ENCODE results near the gene LRRC53. TPM values are rescaled to one million over a fixed set of nuclear protein-coding genes. Genes with fewer than 3 reads are reported as not detected.

Gene LRRC53, protein sequence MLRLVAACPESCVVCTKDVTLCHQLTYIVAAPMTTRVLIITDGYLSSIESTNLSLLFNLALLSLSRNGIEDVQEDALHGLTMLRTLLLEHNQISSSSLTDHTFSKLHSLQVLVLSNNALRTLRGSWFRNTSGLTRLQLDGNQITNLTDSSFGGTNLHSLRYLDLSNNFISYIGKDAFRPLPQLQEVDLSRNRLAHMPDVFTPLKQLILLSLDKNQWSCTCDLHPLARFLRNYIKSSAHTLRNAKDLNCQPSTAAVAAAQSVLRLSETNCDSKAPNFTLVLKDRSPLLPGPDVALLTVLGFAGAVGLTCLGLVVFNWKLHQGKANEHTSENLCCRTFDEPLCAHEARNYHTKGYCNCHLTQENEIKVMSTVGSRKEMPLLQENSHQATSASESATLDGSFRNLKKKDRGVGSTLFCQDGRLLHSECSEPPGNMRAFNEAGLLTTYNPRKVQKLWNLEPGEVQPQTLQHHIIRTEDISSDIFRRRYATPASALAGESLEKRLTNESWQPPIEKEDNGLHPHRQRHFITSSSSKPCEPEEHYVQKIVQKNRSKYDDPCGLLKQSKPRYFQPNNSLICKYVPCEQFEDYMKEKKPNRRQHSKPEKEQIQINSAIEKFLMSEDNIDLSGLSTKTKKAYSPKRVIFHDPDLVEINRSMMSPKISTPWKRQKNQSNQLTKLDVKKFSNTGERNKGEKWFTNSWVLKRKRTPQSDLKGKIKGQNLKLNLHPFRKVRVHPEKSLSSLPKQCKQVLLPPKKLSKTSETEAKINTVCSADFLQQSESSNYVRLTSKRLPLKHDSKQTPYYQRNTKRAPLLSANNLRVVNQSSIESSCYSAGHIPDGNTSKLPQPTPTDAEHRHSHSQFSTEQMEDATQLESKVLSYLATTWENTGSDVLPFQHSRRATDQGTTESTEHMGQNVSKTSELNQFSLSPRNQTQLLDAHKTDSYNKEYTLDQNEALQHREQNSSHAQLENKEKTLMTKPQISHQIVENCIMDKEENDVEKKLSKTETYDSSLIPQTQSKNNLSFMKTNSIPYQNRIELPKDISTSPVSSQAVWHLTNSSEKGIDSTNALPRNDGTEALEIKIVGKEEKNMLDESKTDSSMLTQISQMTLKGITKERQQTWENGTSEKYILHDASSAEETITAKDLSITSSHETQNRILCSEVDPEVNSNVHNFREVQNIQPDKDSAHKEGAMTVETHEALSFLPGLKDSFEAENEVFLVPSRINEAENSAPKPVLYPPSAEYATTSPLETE
- not detected in 2 replicates for total RNA-seq

GRCh38 chr1:74512170-74512915 lies at the start of gene LRRC53:
Gene LRRC53 (minus strand): TSS chr1:74512611. CDS start chr1:74483349, 29,262 bp downstream.

Other genes starting within 250 kb of the LRRC53 start
- not detected in 2 replicates for gene ERICH3, start 161.2 kb upstream of the LRRC53 start, total RNA-seq
- 16.0 and 20.7 TPM in 2 replicates for gene CRYZ, start 220.4 kb upstream of the LRRC53 start, total RNA-seq
- 7.4 and 16.6 TPM in 2 replicates for gene TYW3, start 220.5 kb upstream of the LRRC53 start, total RNA-seq

All from bladder microvascular endothelial cell (primary cell).